Spleen (tissue), 7 donors: ENCODE data around the gene SIRT5.

ENCODE experiments used
- CTCF ChIP-seq, 11 experiments: fragments of 200-600 bp in 7 of 11; fragments of 450-650 bp in 4 of 11; sonication (generic) in 4 of 11; IDR thresholded peaks in 8 of 11; conservative IDR thresholded peaks in 3 of 11; 1 replicate in 7 of 11; 2 replicates in 4 of 11; pipeline versions ENCODE4 v1.4.0 to v1.8.0; 2016 to 2021; ENCODE audit warnings: antibody characterized with exemption in 11 of 11, inconsistent platforms in 4 of 11, mild to moderate bottlenecking in 1 of 11
- POLR2A ChIP-seq, 3 donors: fragments of 450-650 bp; IDR thresholded peaks; one replicate each; pipeline ENCODE4 v1.5.1; 2017; ENCODE audit warnings: antibody characterized with exemption in 3 of 3, mild to moderate bottlenecking in 1 of 3
- POLR2AphosphoS5 ChIP-seq, 3 donors: sonication (generic); formaldehyde crosslinking; IDR thresholded peaks; one replicate each; pipeline ENCODE4 v1.5.1; 2017; ENCODE audit warnings: antibody characterized with exemption in 3 of 3
- donor health status: DM: no; HTN: no; CAD: no; lungs with moderate emphysema.
- donor health status: DM: no; HTN: no; CAD: no.
- donor health status: DM: no; HTN: no; CAD: no.

GRCh38 chr6:13611715-13612114 lies 37.3 kb downstream of the SIRT5 start:
- no peak for TF ChIP-seq CTCF (IDR thresholded peaks at IDR 0.05 in 8 of 11, conservative IDR thresholded peaks at IDR 0.05 in 3 of 11)
- TF ChIP-seq POLR2A (IDR thresholded peaks at IDR 0.05), result no peak
- no peak for TF ChIP-seq POLR2AphosphoS5 (IDR thresholded peaks at IDR 0.05)
